Fibroblast of mammary gland (primary cell): ENCODE measurements around the gene SRPK1.

Source experiments
- DNase-seq: peaks from one replicate; pipeline ENCODE4 v3.0.0-alpha.2; 2010; ENCODE audit warnings: low read depth
- H3K4me3 ChIP-seq: 2 replicates; pipeline ENCODE4 v1.5.1; 2011; ENCODE audit warnings: low read depth, mild to moderate bottlenecking, low read length, moderate library complexity; ENCODE audit not compliant: control insufficient read depth
- CTCF ChIP-seq: conservative IDR thresholded peaks from 2 replicates; pipeline ENCODE4 v1.5.1; 2011; ENCODE audit warnings: low read depth, low read length, inconsistent platforms; ENCODE audit not compliant: control insufficient read depth, insufficient read depth

The SRPK1 gene

GRCh38 chr6:35892482-35892881, 28.4 kb downstream of the SRPK1 start:
- no peak for TF ChIP-seq CTCF
- no peak overlapping the region for H3K4me3 ChIP-seq
- DNase-seq: no peak

- TF ChIP-seq CTCF: no peak
- DNase-seq: no peak
- no peak overlapping the region for H3K4me3 ChIP-seq
Observed at GRCh38 chr6:35879151-35879550, 41.7 kb downstream of the SRPK1 start.

- H3K4me3 ChIP-seq: no peak overlapping the region
- no peak for DNase-seq
- no peak for TF ChIP-seq CTCF
Observed at GRCh38 chr6:35876902-35877301, 44.0 kb downstream of the SRPK1 start.

GRCh38 chr6:35874730-35875129, 46.2 kb downstream of the SRPK1 start:
- no peak for TF ChIP-seq CTCF
- DNase-seq: no peak

GRCh38 chr6:35859367-35859766, 61.5 kb downstream of the SRPK1 start:
- H3K4me3 ChIP-seq: no peak overlapping the region
- no peak for DNase-seq
- TF ChIP-seq CTCF: no peak

More at GRCh38 chr6:35874730-35875129, 46.2 kb downstream of the SRPK1 start:
- H3K4me3 ChIP-seq: no peak overlapping the region

GRCh38 chr6:35857853-35858252, 63.0 kb downstream of the SRPK1 start:
- no peak overlapping the region for H3K4me3 ChIP-seq
- DNase-seq: no peak
- TF ChIP-seq CTCF: no peak

- no peak for TF ChIP-seq CTCF
- DNase-seq: no peak
- H3K4me3 ChIP-seq: no peak overlapping the region
Observed at GRCh38 chr6:35856250-35856649, 64.6 kb downstream of the SRPK1 start.
